NB4 (cell line): ENCODE results near the gene STAB1.

ENCODE experiments used
- MAX ChIP-seq: IDR thresholded peaks from 2 replicates; pipeline ENCODE4 v1.6.1; 2011; ENCODE audit warnings: low read depth, low read length
- POLR2A ChIP-seq: IDR thresholded peaks from 2 replicates; pipeline ENCODE4 v1.6.1; 2011; ENCODE audit warnings: mild to moderate bottlenecking; ENCODE audit not compliant: insufficient read length; ENCODE audit errors: extremely low read depth

GRCh38 chr3:52568069-52568468 lies 72.9 kb downstream of the STAB1 start:
- no peak for TF ChIP-seq MAX
- no peak for TF ChIP-seq POLR2A
